Measurements from ENCODE around the gene CFAP299.

CFAP299 gene

DNA sequence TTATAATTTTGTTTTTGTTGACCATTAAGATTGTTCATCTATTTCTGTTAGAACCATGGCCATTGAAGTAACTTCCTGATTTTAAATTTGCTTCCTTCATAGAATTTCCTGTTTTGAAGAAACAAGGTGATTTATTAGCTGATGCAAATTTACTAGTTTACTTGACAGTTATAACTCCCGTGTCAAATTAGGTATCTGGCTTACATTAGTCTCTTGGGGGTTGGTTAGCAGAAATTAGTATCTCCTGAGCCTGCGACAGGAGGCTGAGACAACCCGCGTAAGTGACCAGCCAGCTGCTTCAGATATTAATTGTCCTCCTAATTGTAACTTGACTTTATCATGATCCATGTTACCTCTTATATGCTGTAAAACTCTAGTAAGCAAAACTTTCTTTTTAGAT, 154.3 kb downstream of the CFAP299 start:
- Histone ChIP-seq H3K9ac (ENCODE audit: low read length) (no peak overlapping the region), H3K27ac (ENCODE audit: low read length) (no peak overlapping the region), H3K4me3 (ENCODE audit: low read length) (no peak overlapping the region), H3K4me2 (ENCODE audit: low read length) (no peak overlapping the region), H3K36me3 (replicated peaks; ENCODE audit: low read depth, low read length) (no peaks in the 10 kb centered on the region), H2AFZ (ENCODE audit: low read depth, low read length) (no peak overlapping the region), H3K9me3 (ENCODE audit: insufficient read depth, low read length) (no peaks in the 10 kb centered on the region), H3K4me1 (ENCODE audit: low read length) (no peaks in the 10 kb centered on the region), H3K79me2 (ENCODE audit: low read length) (no peaks in the 10 kb centered on the region), H3K27me3 (ENCODE audit: low read depth, low read length) (no peaks in the 10 kb centered on the region), H4K20me1 (ENCODE audit: insufficient read depth, low read length) (no peaks in the 10 kb centered on the region)
- TF ChIP-seq, protein P1, sequence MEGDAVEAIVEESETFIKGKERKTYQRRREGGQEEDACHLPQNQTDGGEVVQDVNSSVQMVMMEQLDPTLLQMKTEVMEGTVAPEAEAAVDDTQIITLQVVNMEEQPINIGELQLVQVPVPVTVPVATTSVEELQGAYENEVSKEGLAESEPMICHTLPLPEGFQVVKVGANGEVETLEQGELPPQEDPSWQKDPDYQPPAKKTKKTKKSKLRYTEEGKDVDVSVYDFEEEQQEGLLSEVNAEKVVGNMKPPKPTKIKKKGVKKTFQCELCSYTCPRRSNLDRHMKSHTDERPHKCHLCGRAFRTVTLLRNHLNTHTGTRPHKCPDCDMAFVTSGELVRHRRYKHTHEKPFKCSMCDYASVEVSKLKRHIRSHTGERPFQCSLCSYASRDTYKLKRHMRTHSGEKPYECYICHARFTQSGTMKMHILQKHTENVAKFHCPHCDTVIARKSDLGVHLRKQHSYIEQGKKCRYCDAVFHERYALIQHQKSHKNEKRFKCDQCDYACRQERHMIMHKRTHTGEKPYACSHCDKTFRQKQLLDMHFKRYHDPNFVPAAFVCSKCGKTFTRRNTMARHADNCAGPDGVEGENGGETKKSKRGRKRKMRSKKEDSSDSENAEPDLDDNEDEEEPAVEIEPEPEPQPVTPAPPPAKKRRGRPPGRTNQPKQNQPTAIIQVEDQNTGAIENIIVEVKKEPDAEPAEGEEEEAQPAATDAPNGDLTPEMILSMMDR (IDR thresholded peaks at IDR 0.05; ENCODE audit: low read depth, low read length) = no peak
- TF ChIP-seq EZH2phosphoT487 (IDR thresholded peaks at IDR 0.05; ENCODE audit: low read depth) = no peak

DNA sequence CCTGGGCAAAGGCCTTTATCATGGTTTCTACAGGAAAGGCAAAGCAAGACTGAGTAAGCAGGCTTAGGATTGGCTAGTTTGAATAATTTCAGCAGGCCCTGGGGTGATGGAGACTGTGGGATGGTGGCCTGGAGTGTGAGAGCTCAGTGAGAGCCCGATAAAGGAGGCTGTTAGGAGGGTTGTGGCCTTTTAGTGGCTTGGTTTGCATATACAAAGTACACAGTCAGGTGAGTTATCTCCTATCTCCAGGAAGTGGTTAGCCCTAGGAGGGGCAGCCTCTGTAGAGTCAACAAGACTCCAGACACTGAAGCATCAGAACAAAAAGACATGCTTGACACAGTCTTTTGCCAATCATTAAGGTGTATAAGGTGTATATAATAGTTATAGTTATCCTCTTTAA, 157.2 kb downstream of the CFAP299 start:
- H3K4me1 ChIP-seq (ENCODE audit: low read length) = no peaks in the 10 kb centered on the region
- H3K9ac ChIP-seq (ENCODE audit: low read length) = no peak overlapping the region
- H3K9me3 ChIP-seq (ENCODE audit: insufficient read depth, low read length) = no peaks in the 10 kb centered on the region
- H3K4me3 ChIP-seq (ENCODE audit: low read length) = no peak overlapping the region
- no peaks in the 10 kb centered on the region for H3K79me2 ChIP-seq (ENCODE audit: low read length)
- no peaks in the 10 kb centered on the region for H3K36me3 ChIP-seq (replicated peaks; ENCODE audit: low read depth, low read length)
- H2AFZ ChIP-seq (ENCODE audit: low read depth, low read length) = no peak overlapping the region
- no peaks in the 10 kb centered on the region for H3K27me3 ChIP-seq (ENCODE audit: low read depth, low read length)
- no peak overlapping the region for H3K27ac ChIP-seq (ENCODE audit: low read length)
- no peaks in the 10 kb centered on the region for H4K20me1 ChIP-seq (ENCODE audit: insufficient read depth, low read length)
- H3K4me2 ChIP-seq (ENCODE audit: low read length) = no peak overlapping the region
- TF ChIP-seq, protein P1 (IDR thresholded peaks at IDR 0.05; ENCODE audit: low read depth, low read length) = no peak
- TF ChIP-seq EZH2phosphoT487 (IDR thresholded peaks at IDR 0.05; ENCODE audit: low read depth) = no peak

DNA sequence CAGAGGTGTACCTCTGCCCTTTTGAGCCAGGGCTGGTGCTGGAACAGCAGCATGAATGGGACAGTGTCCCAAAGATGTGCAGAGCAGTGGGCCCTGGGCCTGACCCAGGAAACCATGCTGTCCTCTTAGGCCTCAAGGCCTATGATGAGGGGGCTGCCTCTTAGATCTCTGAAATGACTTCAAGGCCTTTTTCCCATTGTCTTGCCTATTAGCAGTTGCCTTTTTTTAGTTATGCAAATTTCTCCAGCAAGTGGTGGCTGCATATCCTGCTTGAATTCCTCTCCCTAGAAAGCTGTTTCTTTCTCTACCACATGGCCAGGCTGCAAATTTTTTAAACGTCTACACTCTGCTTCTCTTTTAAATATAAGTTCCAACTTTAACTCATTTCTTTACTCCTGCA, 160.3 kb downstream of the CFAP299 start:
- H3K27me3 ChIP-seq (ENCODE audit: low read depth, low read length) = no peaks in the 10 kb centered on the region
- no peaks in the 10 kb centered on the region for H3K9me3 ChIP-seq (ENCODE audit: insufficient read depth, low read length)
- H3K4me3 ChIP-seq (ENCODE audit: low read length) = no peak overlapping the region
- no peak overlapping the region for H3K27ac ChIP-seq (ENCODE audit: low read length)
- no peak overlapping the region for H3K4me2 ChIP-seq (ENCODE audit: low read length)
- H4K20me1 ChIP-seq (ENCODE audit: insufficient read depth, low read length) = no peaks in the 10 kb centered on the region
- no peaks in the 10 kb centered on the region for H3K36me3 ChIP-seq (replicated peaks; ENCODE audit: low read depth, low read length)
- H2AFZ ChIP-seq (ENCODE audit: low read depth, low read length) = no peak overlapping the region
- H3K4me1 ChIP-seq (ENCODE audit: low read length) = no peaks in the 10 kb centered on the region
- no peaks in the 10 kb centered on the region for H3K79me2 ChIP-seq (ENCODE audit: low read length)
- H3K9ac ChIP-seq (ENCODE audit: low read length) = no peak overlapping the region
- TF ChIP-seq EZH2phosphoT487 (IDR thresholded peaks at IDR 0.05; ENCODE audit: low read depth) = no peak
- TF ChIP-seq, protein P1 (IDR thresholded peaks at IDR 0.05; ENCODE audit: low read depth, low read length) = no peak

DNA sequence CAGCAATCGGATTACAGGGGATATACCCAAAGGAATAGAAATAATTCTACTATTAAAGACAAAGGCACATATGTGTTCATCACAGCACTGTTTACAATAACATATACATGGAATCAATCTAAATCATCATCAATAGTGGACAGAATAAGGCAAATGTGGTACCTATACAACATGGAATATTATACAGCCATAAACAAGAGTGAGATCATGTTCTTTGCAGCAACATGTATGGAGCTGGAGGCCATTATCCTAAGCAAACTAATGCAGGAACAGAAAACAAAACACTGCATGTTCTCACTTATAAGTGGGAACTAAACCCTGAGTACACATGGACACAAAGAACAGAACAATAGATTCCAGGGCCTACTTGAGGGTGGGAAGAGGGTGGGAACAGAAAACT, 163.2 kb downstream of the CFAP299 start:
- Histone ChIP-seq H3K27ac (ENCODE audit: low read length) (no peak overlapping the region), H2AFZ (ENCODE audit: low read depth, low read length) (no peak overlapping the region)
- TF ChIP-seq EZH2phosphoT487 (IDR thresholded peaks at IDR 0.05; ENCODE audit: low read depth) = no peak
- TF ChIP-seq, protein P1 (IDR thresholded peaks at IDR 0.05; ENCODE audit: low read depth, low read length) = no peak

More for the DNA sequence above, 163.2 kb downstream of the CFAP299 start:
- Histone ChIP-seq H3K9ac (ENCODE audit: low read length) (no peak overlapping the region), H3K36me3 (replicated peaks; ENCODE audit: low read depth, low read length) (no peaks in the 10 kb centered on the region), H3K9me3 (ENCODE audit: insufficient read depth, low read length) (no peaks in the 10 kb centered on the region), H3K27me3 (ENCODE audit: low read depth, low read length) (no peaks in the 10 kb centered on the region), H3K4me1 (ENCODE audit: low read length) (no peaks in the 10 kb centered on the region), H3K4me2 (ENCODE audit: low read length) (no peak overlapping the region), H3K79me2 (ENCODE audit: low read length) (no peaks in the 10 kb centered on the region), H4K20me1 (ENCODE audit: insufficient read depth, low read length) (no peaks in the 10 kb centered on the region), H3K4me3 (ENCODE audit: low read length) (no peak overlapping the region)

Data from OCI-LY3 (cell line).